BLaER1 treated with 17β-estradiol and CSF1 and Interleukin-3, amounts not matched to agents 10 nM and 100 nM (cell line): ENCODE data around the gene SHROOM4.

Experiments used
- H3K27ac ChIP-seq, 11 experiments: shearing (Covaris generic); formaldehyde crosslinking; 2 replicates each; pipeline ENCODE4 v1.8.1; 2022
- H3K27me3 ChIP-seq, 11 experiments: shearing (Covaris generic); formaldehyde crosslinking; 2 replicates each; pipeline ENCODE4 v1.8.1; 2022
- H3K36me3 ChIP-seq, 11 experiments: shearing (Covaris generic); formaldehyde crosslinking; 2 replicates each; pipeline ENCODE4 v1.8.1; 2022
- H3K4me1 ChIP-seq, 10 experiments: shearing (Covaris generic); formaldehyde crosslinking; 2 replicates each; pipeline ENCODE4 v1.8.1; 2022
- H3K4me2 ChIP-seq, 11 experiments: shearing (Covaris generic); formaldehyde crosslinking; 2 replicates each; pipeline ENCODE4 v1.8.1; 2022
- H3K4me3 ChIP-seq, 10 experiments: shearing (Covaris generic); formaldehyde crosslinking; 2 replicates each; pipeline ENCODE4 v1.8.1; 2022
- H3K9ac ChIP-seq, 11 experiments: shearing (Covaris generic); formaldehyde crosslinking; 2 replicates each; pipeline ENCODE4 v1.8.1; 2022
- H3K9me3 ChIP-seq, 11 experiments: shearing (Covaris generic); formaldehyde crosslinking; replicated peaks in 1 of 11; 2 replicates each; pipeline ENCODE4 v1.8.1; 2022
- H4K20me1 ChIP-seq, 11 experiments: shearing (Covaris generic); formaldehyde crosslinking; 2 replicates each; pipeline ENCODE4 v1.8.1; 2022
- Cebpa-rat ChIP-seq, 11 experiments: shearing (Covaris generic); IDR thresholded peaks; 2 replicates each; pipeline ENCODE4 v1.8.1; 2022

The SHROOM4 gene

DNA sequence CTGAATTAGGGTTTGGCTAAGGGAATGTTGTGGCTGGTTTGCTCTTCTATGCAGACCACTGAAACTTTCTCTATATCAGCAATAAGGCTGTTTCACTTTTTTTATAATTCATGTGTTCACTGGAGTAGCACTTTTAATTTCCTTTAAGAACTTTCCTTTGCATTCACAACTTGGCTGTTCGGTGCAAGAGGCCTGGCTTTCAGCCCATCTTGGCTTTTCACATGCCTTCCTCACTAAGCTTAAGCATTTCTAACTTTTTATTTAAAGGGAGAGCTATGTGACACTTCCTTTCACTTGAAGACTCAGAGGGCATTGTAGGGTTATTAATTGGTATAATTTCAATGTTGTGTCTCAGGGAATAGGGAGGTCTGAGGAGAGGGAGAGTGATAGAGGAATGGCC is 142.3 kb downstream of the SHROOM4 start:
- no peak for TF ChIP-seq Cebpa-rat (IDR thresholded peaks at IDR 0.05)
- no peak overlapping the region for H3K27ac ChIP-seq
- no peak overlapping the region for H3K4me2 ChIP-seq
- peaks cover 88 to 97% (median 94%) of the 10 kb centered on the region in 11 experiments for H3K27me3 ChIP-seq
- H3K36me3 ChIP-seq = no peaks in the 10 kb centered on the region
- H3K9me3 ChIP-seq = no peaks in the 10 kb centered on the region
- H4K20me1 ChIP-seq = peaks cover 0 to 7% (median 0%) of the 10 kb centered on the region in 11 experiments; a peak in 2 of 22 replicates
- H3K4me1 ChIP-seq = no peaks in the 10 kb centered on the region
- no peak overlapping the region for H3K4me3 ChIP-seq
- no peak overlapping the region for H3K9ac ChIP-seq

DNA sequence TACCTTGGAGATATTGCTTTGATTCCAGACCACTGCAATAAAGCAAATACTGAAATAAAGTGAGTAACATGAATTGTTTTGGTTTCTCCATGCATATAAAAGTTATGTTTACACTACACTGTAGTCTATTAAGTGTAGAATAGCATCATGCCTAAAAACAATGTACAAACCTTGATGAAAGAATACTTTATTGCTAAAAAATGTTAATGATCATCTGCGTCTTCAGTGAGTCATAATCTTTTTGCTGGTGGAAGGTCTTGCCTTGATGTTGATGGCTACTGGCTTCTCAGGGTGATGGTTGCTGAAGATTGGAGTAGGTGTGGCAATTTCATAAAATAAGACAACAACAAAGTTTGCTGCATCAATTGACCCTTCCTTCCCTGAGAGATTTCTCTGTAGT is 145.1 kb downstream of the SHROOM4 start:
- Histone ChIP-seq H3K4me2 (no peak overlapping the region), H3K9me3 (no peaks in the 10 kb centered on the region), H3K4me1 (no peaks in the 10 kb centered on the region), H3K27ac (no peak overlapping the region), H3K36me3 (no peaks in the 10 kb centered on the region), H3K9ac (no peak overlapping the region), H3K4me3 (no peak overlapping the region), H3K27me3 (peaks cover 88 to 97% (median 94%) of the 10 kb centered on the region in 11 experiments), H4K20me1 (peaks cover 0 to 7% (median 0%) of the 10 kb centered on the region in 11 experiments; a peak in 2 of 22 replicates)
- TF ChIP-seq Cebpa-rat (IDR thresholded peaks at IDR 0.05) = no peak

DNA sequence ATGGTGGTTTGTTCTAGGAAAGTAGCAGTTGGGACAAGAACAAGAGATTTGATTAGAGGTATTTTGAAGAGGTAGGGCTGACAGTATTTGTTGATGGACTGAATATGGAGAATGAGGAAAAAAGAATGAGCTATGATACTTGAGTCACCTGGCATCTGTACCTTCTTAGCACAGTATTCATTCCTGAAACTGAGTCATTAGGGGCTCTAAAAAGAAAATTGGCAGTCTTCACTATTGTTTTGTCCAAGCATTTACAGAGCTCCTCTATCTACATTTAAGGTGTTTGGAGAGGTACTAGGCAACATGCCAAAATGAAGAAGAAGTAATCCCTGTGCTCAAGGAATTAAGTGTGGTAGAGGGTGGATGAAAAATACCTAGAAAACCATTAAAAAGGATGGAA is 165.8 kb downstream of the SHROOM4 start:
- Histone ChIP-seq H3K9me3 (no peaks in the 10 kb centered on the region; a peak in 1 of 22 replicates), H3K4me2 (no peak overlapping the region), H3K4me3 (no peak overlapping the region), H3K4me1 (no peaks in the 10 kb centered on the region), H3K36me3 (no peaks in the 10 kb centered on the region), H3K9ac (no peak overlapping the region), H4K20me1 (peaks cover 0 to 7% (median 0%) of the 10 kb centered on the region in 11 experiments; a peak in 3 of 22 replicates), H3K27ac (no peak overlapping the region), H3K27me3 (peaks cover 76 to 85% (median 81%) of the 10 kb centered on the region in 11 experiments)
- no peak for TF ChIP-seq Cebpa-rat (IDR thresholded peaks at IDR 0.05)

DNA sequence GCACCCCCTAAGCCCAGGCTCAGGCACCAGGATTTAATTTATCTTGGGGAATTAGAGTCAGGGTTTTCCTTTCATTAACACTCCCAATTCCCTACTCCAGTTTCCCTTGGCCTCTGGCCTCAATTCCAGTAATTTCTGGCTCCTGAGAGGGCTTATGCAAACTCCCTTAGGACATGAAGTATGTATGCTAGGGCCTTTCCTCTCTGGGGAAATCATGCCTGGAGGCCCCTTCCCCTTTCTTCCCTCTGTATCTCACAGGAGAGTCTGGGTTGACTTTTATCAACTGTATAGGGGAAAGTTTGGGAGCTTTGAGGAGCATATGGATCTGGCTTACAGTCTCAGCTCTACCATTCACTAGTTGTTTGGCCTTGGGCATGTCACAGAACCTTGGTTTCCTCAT is 169.5 kb downstream of the SHROOM4 start:
- H4K20me1 ChIP-seq = peaks cover 0 to 7% (median 0%) of the 10 kb centered on the region in 11 experiments; a peak in 3 of 22 replicates
- TF ChIP-seq Cebpa-rat (IDR thresholded peaks at IDR 0.05) = no peak
- peaks cover 85 to 100% (median 100%) of the 10 kb centered on the region in 11 experiments for H3K27me3 ChIP-seq
- H3K9me3 ChIP-seq = no peaks in the 10 kb centered on the region
- H3K4me2 ChIP-seq = no peak overlapping the region
- H3K4me3 ChIP-seq = no peak overlapping the region
- H3K4me1 ChIP-seq = no peaks in the 10 kb centered on the region
- H3K27ac ChIP-seq = no peak overlapping the region
- H3K9ac ChIP-seq = no peak overlapping the region
- H3K36me3 ChIP-seq = no peaks in the 10 kb centered on the region

DNA sequence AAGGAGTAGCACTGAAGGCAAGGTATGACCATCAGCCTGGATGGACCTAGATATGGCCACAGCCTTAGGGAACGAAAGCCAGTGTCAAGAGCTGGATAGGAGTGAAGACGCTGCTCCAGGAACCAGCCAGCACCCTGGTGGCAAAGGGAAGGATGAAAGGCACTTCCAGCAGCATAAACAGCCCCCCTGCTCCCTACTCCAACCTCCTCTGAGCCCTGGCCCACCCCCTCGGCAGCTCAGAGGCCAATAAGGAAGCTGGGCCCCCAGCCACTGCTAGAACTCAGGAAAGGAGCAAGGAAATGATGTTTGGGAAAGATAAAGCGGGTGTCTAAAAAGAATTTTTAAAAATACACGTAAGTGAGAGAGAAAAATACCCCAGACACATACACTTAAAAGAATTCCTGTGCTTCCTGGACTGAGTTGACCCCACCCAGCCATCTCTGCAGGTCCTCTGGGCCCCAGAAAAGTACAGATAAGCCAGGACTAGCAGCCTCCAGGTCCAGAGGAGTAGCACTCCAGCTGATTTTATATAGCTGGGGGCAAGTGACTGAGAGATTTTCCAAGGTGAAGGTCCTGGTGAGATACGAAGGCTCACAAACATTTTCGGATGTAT is 170.4 kb downstream of the SHROOM4 start:
- Histone ChIP-seq H3K27ac (no peak overlapping the region), H4K20me1 (peaks cover 0 to 7% (median 0%) of the 10 kb centered on the region in 11 experiments; a peak in 3 of 22 replicates)

DNA sequence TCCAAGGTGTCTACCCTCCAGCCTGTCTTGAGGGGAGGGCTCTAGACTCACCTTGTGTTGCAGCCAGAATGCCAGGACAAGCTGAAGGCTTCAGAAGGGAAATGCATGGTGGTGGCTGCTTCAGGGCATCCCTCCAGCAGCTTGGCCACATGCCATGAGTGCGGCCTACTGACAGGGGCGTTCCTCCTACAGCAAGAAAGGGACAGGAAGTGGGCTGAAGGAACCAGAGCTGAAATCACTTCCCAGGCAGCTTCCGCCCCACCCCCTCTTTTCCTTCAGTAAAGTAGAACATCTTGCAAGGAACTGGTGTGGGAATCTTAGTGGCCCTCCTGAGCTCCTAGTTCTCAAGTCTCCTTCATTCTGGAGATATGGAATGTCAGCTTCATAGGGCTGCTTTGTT is 175.9 kb downstream of the SHROOM4 start:
- H3K27ac ChIP-seq = no peak overlapping the region
- H3K27me3 ChIP-seq = peaks cover 76 to 100% (median 98%) of the 10 kb centered on the region in 11 experiments
- no peaks in the 10 kb centered on the region for H3K36me3 ChIP-seq
- TF ChIP-seq Cebpa-rat (IDR thresholded peaks at IDR 0.05) = no peak
- H3K4me2 ChIP-seq = peak overlapping the region in 4 of 11 experiments; percentile 3 to 43 (median 25); a peak in 6 of 22 replicates
- peaks cover 0 to 6% (median 0%) of the 10 kb centered on the region in 11 experiments; a peak in 2 of 22 replicates for H4K20me1 ChIP-seq
- H3K4me1 ChIP-seq = peaks cover 0 to 8% (median 0%) of the 10 kb centered on the region in 10 experiments; a peak in 5 of 20 replicates
- H3K9me3 ChIP-seq = peaks cover 0 to 14% (median 0%) of the 10 kb centered on the region in 11 experiments; a peak in 2 of 22 replicates
- H3K4me3 ChIP-seq = no peak overlapping the region
- no peak overlapping the region for H3K9ac ChIP-seq

More for the DNA sequence above, 170.4 kb downstream of the SHROOM4 start:
- no peak overlapping the region for H3K4me3 ChIP-seq
- no peak overlapping the region for H3K4me2 ChIP-seq
- no peak overlapping the region for H3K9ac ChIP-seq
- no peaks in the 10 kb centered on the region for H3K9me3 ChIP-seq
- H3K27me3 ChIP-seq = peaks cover 84 to 100% (median 98%) of the 10 kb centered on the region in 11 experiments
- no peaks in the 10 kb centered on the region; a peak in 1 of 20 replicates for H3K4me1 ChIP-seq
- no peak for TF ChIP-seq Cebpa-rat (IDR thresholded peaks at IDR 0.05)
- H3K36me3 ChIP-seq = no peaks in the 10 kb centered on the region

DNA sequence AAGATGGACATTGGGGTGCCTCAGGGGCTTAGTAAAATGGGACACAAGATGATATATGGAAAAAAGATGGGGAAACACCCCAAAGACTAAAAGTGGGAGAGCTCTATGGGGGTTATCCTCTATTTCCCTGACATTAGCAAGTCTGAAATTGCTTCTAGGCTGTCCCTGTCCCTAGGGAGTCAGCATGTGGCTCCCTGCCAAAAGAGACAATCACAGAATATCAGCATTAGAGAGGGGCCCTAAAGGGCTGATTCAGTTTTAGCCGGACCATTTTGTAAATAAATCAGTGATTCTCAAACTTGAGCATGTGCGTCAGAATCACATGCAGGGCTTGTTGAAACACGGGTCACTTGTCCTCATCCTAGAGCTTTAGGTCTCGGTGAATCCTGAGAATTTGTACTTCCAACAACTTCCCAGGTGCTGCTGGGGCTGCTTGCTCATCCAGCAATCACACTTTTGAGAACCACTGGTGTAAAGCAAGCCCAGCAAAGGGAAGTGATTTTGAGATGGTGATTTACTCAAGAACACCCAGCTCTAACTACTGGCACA is 178.1 kb downstream of the SHROOM4 start:
- TF ChIP-seq Cebpa-rat (IDR thresholded peaks at IDR 0.05) = no peak
- Histone ChIP-seq H4K20me1 (peaks cover 0 to 6% (median 0%) of the 10 kb centered on the region in 11 experiments; a peak in 2 of 22 replicates), H3K36me3 (no peaks in the 10 kb centered on the region), H3K4me1 (peaks cover 0 to 8% (median 0%) of the 10 kb centered on the region in 10 experiments; a peak in 5 of 20 replicates), H3K27ac (no peak overlapping the region), H3K9me3 (peaks cover 0 to 27% (median 0%) of the 10 kb centered on the region in 11 experiments; a peak in 2 of 22 replicates), H3K4me2 (no peak overlapping the region), H3K4me3 (no peak overlapping the region), H3K27me3 (peaks cover 79 to 100% (median 98%) of the 10 kb centered on the region in 11 experiments), H3K9ac (no peak overlapping the region)

DNA sequence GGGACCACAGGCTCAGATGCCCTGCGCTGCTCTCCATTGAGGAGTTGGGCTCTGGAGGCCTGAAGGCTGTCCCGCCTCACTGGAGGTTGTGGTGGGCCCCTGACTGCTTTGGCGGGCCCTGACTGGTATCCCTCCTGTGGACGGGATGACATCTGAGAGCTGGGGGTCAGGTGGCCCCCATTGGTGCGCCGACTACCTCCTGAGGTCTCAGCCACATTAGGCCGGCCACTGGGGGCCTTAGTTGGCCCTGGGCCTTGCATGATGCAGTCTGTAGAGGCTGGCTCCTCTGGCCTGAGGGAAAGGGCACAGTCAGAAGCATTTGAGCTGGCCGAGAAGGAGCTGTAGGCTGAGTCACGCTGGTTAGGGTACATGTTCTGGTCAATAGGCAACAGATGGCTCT is 178.8 kb downstream of the SHROOM4 start:
- Histone ChIP-seq H3K36me3 (no peaks in the 10 kb centered on the region), H3K9me3 (peaks cover 0 to 27% (median 0%) of the 10 kb centered on the region in 11 experiments; a peak in 2 of 22 replicates), H3K4me1 (peaks cover 0 to 8% (median 0%) of the 10 kb centered on the region in 10 experiments; a peak in 5 of 20 replicates), H3K27me3 (peaks cover 85 to 100% (median 99%) of the 10 kb centered on the region in 11 experiments), H3K27ac (no peak overlapping the region), H3K4me2 (no peak overlapping the region), H3K4me3 (no peak overlapping the region), H3K9ac (no peak overlapping the region), H4K20me1 (peaks cover 0 to 6% (median 0%) of the 10 kb centered on the region in 11 experiments; a peak in 2 of 22 replicates)
- TF ChIP-seq Cebpa-rat (IDR thresholded peaks at IDR 0.05) = no peak

DNA sequence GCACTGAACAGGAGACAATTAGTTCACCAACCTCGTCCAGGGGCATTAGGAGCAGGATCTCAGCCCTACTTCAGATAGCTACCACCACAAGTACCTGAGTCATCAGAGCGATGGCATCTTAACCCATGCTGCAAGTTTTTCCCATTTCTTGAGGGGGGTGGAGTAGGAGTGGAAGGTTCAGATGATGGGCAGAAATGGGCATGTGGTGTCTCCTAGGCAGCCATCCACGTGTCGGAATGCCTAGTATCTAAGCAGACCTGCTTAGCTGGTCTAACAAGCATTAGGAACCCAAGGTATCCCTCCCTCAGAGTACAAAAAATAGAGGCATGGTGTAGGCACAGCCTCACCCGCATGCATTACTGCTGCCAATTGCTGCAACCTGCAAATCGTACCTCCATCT is 184.2 kb downstream of the SHROOM4 start:
- H3K27me3 ChIP-seq = peaks cover 87 to 100% (median 99%) of the 10 kb centered on the region in 11 experiments
- TF ChIP-seq Cebpa-rat (IDR thresholded peaks at IDR 0.05) = no peak
- no peaks in the 10 kb centered on the region for H3K36me3 ChIP-seq
- no peaks in the 10 kb centered on the region for H3K4me1 ChIP-seq
- no peak overlapping the region for H3K4me2 ChIP-seq
- H3K4me3 ChIP-seq = no peak overlapping the region
- H3K9me3 ChIP-seq = peaks cover 0 to 26% (median 0%) of the 10 kb centered on the region in 11 experiments; a peak in 2 of 22 replicates
- no peak overlapping the region for H3K27ac ChIP-seq
- peaks cover 0 to 15% (median 0%) of the 10 kb centered on the region in 11 experiments; a peak in 4 of 22 replicates for H4K20me1 ChIP-seq
- no peak overlapping the region for H3K9ac ChIP-seq
